GM12872 (cell line): ENCODE results near the gene VAC14.

Experiments used
- TF ChIP-seq, protein P1 (sequence below): IDR thresholded peaks from 3 replicates; pipeline ENCODE4 v1.5.1; 2011; ENCODE audit warnings: low read depth, mild to moderate bottlenecking, low read length, moderate library complexity; ENCODE audit not compliant: insufficient read depth

Gene VAC14

DNA sequence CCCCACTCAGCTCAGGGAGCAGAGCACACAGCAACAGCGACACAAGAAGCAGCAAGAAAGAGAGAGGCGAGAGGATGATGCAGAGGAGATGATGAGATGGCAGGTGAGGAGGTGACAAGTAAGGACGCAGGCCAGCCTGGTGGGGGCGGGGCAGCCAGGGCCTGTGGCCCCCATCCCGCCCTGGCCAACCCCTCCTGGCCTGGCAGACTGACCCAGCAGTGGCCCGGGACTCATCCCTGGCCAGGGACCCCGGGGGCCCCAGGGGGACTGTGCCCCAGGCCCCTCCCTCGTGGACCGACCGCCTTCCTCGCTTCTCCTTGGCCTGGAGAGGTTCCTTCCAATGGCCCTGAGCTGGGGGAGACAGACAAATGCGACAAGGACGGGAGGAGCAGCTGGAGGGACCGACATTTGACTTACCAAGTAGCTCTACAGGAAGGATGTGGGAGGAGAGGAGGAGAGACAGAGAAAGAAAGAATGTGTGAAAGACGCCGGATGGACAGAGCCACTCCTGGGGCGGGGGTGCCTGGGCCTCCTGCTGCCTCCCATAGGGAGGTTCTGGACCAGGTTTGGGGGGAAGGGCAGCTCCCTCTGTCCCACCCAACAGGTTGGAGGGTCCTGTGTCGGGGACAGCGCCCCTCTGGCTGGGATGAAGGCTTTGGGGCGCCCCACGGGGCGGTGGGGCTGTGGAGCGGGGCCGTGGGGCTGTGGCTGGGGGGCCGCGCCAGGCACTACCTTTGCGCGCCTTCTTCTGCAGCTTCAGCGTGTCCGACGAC, 121.9 kb downstream of the VAC14 start:
- TF ChIP-seq, protein P1, sequence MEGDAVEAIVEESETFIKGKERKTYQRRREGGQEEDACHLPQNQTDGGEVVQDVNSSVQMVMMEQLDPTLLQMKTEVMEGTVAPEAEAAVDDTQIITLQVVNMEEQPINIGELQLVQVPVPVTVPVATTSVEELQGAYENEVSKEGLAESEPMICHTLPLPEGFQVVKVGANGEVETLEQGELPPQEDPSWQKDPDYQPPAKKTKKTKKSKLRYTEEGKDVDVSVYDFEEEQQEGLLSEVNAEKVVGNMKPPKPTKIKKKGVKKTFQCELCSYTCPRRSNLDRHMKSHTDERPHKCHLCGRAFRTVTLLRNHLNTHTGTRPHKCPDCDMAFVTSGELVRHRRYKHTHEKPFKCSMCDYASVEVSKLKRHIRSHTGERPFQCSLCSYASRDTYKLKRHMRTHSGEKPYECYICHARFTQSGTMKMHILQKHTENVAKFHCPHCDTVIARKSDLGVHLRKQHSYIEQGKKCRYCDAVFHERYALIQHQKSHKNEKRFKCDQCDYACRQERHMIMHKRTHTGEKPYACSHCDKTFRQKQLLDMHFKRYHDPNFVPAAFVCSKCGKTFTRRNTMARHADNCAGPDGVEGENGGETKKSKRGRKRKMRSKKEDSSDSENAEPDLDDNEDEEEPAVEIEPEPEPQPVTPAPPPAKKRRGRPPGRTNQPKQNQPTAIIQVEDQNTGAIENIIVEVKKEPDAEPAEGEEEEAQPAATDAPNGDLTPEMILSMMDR, result no peak

DNA sequence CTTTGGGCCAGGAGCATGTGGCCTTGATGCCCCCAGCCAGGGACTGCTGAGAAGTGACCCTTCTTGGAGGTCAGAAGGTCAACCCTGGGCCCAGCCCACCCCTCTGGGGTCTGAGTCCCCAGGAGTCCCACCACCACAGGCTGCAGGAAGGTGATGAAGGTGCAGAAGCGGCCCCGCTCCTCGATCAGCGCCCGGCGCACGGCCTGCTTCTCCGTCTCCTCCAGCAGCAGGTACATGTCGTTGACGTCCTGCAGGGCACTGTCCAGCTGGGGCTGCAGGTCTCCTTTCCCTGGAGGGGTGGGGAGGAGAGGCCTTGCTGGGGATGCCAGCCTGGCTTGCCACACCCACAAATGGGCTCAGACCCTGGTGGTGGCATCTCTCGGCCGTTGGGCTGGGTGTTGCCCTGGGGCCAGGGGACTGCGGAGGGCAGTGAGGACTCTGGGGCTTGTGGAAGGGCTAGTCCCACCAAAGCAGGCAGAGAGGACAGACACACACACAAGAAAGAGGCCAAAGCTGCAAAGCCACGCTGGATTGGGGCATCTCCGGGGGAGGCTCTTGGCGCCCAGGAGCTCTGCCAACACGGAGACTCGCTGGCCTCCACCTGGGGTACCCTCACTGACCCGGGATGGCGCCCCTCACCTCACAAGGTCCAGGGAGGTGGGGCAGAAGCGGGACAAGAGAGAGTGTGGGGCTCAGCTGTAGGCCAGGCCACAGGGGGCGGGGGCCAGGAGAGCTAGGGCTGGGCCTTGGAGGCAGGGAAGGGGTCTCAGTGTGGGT, 122.6 kb downstream of the VAC14 start:
- TF ChIP-seq, protein P1, result no peak

DNA sequence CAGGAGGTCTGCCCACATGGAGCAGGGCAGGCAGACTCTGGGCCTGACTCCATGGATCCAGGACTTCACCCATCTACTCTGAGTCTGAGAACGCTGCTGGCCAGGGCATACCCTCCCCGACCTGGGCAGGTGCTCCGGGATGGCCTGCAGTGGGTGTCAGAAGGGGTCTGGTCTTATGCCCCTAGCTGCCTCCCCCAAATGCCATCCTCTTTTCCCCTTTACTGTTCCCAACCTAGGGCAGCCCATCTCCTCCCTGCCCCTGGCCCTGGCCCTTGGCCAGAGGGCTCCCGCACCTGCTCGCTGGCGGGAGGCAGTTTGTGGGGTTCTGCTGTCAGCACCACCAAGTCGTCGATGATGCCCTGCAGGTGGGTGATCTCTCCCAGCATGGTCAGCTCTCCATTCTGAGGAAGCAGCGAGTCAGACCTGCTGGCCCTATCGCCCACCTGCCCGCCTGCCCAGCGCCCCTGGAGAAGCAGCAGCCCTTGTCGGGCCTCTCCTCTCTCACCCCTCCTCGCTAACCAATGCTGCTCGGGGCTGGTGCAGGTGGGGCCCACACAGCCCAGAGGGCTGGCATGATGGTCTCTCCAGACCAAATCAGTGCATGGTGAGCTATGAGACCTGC, 123.3 kb downstream of the VAC14 start:
- TF ChIP-seq, protein P1, result no peak

DNA sequence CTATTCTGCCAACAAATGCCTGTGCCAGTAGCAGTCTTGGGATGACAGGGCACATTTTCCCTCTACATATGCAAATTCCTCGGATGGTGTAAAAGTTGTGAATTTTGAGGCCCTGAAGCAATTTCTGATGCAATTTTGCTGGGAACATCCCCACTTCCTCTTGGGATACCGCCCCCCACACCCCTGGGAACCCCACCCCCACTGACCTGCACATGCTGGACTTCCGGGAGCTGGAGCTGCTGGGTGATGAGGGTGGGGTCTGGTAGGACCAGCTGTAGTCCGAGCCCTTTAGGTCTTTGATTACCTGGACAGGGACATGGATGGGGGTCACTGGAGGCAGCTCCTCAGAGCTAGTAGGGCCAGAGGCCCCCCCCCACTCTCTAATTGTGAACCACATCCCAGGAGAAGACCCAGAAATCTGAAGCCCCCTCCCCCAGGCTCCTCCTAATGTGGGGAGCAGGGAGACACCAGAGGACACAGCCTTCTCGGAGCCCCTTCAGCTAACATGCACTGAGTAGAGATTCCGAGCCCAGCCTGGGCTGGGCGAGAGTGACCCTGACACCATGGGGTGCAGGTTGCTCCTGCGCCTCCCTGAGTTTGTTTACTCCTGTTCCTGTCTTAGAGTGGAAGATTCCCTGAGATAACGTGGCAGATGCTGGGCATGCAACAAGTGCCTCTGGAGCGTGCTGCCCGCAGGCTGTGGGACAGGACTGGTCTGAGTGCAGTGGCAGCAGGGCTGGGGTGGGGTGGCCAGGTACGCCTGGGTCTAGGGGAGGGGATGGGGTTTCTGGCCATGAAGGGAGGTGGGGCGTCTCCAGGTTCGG, 124.1 kb downstream of the VAC14 start:
- TF ChIP-seq, protein P1, result no peak

DNA sequence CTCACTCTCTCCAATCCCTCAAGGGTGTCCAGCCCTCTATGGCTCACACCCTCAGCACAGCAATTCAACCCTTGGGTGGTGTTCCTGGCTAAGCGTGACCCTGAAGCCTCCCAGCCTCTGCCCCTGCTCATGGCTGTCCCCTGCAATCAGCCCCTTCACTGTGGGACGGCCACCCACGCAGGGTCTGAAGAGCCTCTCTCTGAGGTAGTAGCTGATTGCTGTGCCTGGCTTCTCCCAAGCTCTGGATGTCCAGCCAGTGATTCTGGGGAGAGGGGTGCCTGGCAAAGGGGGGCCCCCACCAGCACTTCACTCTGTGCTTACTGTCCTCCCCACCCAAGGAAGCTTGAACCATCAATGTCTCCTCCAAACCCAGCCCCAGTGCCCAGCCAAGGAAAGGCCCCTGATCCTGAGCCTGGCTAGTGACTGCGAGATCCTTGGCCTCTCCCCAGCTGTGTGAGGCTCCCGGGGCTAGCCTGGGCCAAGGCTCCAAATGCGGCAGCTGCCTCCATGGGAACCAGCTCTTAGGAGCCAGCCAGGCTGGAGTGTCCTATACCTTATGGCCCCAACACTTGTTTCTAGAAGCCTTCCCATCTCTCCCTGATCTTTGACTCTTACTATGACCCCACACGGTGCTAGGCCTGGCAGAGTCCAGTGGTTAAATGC, 125.0 kb downstream of the VAC14 start:
- TF ChIP-seq, protein P1, result no peak

DNA sequence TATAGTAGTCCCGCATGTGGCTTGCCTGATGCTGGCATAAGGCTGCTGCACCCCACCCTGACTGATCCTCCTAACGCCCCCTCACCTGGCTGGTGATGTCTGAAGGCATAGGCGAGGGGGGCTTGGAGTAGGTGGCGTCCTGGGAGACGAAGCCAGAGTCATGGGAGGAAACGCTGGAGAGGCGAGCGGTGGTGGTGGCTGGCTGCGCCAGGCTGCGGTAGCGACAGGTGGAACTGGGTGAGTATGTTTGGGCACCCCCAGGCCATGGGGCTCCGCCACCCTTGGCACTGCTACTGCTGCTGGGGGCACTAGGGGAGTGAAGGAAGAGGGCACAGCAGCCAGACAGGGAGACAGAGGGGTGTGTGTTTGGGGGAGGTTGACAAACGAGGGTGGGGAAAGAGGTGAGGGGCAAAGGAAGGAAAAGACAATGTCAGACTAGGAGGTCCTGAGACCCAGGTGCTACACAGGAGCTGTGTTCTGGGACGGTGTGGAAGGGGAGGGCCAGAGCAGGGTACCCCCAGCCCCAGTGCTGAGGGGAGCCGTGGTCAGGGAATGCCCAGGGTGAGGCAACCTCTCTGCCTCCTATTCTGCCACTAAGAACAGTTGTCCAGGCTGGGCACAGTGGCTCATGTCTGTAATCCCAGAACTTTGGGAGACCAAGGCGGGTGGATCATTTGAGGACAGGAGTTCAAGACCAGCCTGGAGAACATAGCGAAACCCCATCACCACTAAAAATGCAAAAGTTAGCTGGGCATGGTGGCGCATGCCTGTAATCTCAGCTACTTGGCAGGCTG, 126.5 kb downstream of the VAC14 start:
- TF ChIP-seq, protein P1, result no peak
